ENCODE measurements around the gene A2ML1.
"Not testable (repeated sequence)": the region's sequence is repeated elsewhere in the genome, so short reads cannot be mapped to it uniquely, and the experiment has no call there.

The A2ML1 gene

DNA sequence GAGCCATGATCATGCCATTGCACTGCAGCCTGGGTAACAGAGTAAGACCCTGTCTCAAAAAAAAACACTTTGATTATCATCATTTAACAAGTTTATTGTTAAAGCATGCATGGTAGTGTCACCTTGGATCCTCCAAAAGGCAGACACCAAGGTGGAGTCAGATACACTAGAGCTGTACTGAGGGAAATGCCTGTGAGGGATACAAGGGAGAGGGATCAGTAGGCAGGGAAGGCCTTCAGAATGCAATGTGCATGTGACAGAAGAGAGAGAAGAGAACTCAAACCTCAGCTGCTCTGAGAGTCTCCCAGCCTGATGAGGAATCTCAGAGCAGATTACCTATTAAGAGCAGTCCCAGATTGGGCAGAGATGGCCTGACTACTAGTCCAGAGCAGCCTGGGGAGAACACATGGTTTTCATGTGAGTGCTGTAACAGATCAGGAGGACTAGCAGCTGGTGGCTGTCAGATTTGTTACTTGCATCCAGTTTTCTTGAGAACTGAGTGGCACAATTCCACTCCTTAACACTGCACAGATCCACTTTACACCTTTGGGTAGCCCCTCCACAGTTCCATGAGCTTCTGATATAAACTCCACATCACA is 38.0 kb upstream of the A2ML1 start:
- DNase-seq (ENCODE audit: extremely low read depth, low read depth), result no peak
- TF ChIP-seq, protein P1, sequence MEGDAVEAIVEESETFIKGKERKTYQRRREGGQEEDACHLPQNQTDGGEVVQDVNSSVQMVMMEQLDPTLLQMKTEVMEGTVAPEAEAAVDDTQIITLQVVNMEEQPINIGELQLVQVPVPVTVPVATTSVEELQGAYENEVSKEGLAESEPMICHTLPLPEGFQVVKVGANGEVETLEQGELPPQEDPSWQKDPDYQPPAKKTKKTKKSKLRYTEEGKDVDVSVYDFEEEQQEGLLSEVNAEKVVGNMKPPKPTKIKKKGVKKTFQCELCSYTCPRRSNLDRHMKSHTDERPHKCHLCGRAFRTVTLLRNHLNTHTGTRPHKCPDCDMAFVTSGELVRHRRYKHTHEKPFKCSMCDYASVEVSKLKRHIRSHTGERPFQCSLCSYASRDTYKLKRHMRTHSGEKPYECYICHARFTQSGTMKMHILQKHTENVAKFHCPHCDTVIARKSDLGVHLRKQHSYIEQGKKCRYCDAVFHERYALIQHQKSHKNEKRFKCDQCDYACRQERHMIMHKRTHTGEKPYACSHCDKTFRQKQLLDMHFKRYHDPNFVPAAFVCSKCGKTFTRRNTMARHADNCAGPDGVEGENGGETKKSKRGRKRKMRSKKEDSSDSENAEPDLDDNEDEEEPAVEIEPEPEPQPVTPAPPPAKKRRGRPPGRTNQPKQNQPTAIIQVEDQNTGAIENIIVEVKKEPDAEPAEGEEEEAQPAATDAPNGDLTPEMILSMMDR (IDR thresholded peaks at IDR 0.05; ENCODE audit: low read depth, low read length, missing control alignments), result no peak
- no peak overlapping the region for H3K4me3 ChIP-seq (replicated peaks; ENCODE audit: low read depth, low read length)

DNA sequence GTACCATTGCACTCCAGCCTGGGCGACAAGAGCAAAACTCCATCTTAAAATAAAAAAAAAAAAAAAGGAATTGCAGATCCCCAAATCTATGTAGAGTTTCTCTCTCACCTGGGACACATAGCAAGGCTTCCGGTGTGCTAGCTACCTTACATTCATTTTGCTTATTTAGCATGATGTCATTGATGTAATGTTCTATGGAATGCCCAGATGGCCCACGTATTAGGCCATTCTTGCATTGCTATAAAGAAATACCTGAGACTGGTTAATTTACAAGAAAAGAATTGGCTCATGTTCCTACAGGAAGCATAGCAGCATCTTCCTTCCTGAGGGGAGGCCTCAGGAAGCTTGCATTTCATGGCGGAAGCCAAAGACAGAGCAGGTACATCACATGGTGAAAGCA is 36.9 kb upstream of the A2ML1 start:
- no peak for DNase-seq (ENCODE audit: extremely low read depth, low read depth)
- TF ChIP-seq, protein P1 (IDR thresholded peaks at IDR 0.05; ENCODE audit: low read depth, low read length, missing control alignments), result no peak
- no peak overlapping the region for H3K4me3 ChIP-seq (replicated peaks; ENCODE audit: low read depth, low read length)

DNA sequence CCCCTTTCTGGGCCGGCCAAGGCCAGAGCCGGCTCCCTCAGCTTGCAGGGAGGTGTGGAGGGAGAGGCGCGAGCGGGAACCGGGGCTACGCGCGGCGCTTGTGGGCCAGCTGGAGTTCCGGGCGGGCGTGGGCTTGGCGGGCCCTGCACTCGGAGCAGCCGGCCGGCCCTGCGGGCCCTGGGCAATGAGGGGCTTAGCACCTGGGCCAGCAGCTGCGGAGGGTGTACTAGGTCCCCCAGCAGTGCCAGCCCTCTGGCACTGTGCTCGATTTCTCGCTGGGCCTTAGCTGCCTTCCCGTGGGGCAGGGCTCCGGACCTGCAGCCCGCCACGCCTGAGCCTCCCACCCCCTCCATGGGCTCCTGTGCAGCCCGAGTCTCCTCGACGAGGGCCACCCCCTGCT is 35.2 kb upstream of the A2ML1 start:
- not testable (repeated sequence) for DNase-seq (ENCODE audit: extremely low read depth, low read depth); H3K4me3 ChIP-seq (replicated peaks; ENCODE audit: low read depth, low read length)

DNA sequence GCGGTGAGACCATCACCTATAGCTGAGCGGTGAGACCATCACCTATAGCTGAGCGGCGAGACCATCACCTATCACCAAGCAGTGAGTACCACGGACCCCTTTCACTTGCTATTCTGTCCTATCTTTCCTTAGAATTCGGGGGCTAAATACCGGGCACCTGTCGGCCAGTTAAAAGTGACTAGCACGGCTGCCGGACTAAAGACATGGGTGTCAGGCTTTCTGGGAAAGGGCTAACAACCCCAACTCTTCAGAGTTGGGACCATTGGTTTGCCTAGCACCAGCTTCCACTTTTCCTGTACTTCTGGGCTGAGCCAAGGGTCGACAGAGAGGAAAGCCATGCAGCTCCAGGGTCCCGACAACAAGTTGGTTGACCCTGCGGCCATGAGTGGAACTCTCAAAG is 33.7 kb upstream of the A2ML1 start:
- DNase-seq (ENCODE audit: extremely low read depth, low read depth); H3K4me3 ChIP-seq (replicated peaks; ENCODE audit: low read depth, low read length): not testable (repeated sequence)

DNA sequence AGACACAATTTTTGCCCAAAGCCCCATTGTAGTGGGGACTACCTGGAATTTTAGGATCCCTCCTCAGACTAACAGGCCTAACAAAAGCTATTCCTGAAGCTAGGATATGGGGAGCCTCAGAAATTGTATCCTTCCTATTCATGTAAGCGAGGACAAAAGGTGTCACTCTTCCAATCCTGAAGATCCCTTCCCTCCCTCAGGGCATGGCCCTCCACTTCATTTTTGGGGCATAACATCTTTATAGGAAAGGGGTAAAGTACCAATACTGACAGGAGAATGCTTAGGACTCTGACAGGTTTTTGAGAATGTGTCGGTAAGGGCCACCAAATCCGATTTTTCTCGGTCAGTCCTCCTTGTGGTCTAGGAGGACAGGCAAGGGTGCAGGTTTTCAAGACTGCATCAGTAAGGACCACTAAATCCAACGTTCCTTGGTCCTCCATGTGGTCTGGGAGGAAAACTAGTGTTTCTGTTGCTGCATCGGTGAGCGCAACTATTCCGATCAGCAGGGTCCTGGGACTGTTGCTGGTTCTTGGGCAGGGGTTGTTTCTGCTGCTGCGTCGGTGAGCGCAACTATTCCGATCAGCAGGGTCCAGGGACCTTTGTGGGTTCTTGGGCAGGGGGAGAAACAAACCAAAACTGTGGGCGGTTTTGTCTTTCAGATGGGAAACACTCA is 32.9 kb upstream of the A2ML1 start:
- not testable (repeated sequence) for H3K4me3 ChIP-seq (replicated peaks; ENCODE audit: low read depth, low read length); DNase-seq (ENCODE audit: extremely low read depth, low read depth)

DNA sequence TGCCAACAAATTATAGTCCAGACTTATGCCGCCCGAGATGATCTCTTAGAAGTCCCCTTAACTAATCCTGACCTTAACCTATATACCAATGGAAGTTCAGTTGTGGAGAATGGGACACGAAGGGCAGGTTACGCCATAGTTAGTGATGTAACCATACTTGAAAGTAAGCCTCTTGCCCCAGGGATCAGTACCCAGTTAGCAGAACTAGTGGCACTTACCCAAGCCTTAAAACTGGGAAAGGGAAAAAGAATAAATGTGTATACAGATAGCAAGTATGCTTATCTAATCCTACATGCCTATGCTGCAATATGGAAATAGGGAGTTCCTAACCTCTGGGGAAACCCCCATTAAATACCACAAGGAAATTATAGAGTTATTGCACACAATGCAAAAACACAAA is 29.2 kb upstream of the A2ML1 start:
- DNase-seq (ENCODE audit: extremely low read depth, low read depth); H3K4me3 ChIP-seq (replicated peaks; ENCODE audit: low read depth, low read length): not testable (repeated sequence)

DNA sequence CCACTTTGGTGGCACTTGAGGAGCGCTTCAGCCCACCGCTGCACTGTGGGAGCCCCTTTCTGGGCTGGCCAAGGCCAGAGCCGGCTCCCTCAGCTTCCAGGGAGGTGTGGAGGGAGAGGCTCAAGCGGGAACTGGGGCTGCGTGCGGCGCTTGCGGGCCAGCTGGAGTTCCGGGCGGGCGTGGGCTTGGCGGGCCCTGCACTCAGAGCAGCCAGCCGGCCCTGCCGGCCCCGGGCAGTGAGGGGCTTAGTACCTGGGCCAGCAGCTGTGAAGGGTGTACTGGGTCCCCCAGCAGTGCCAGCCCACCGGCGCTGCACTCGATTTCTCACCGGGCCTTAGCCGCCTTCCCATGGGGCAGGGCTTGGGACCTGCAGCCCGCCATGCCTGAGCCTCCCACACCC is 27.8 kb upstream of the A2ML1 start:
- not testable (repeated sequence) for H3K4me3 ChIP-seq (replicated peaks; ENCODE audit: low read depth, low read length); DNase-seq (ENCODE audit: extremely low read depth, low read depth)

DNA sequence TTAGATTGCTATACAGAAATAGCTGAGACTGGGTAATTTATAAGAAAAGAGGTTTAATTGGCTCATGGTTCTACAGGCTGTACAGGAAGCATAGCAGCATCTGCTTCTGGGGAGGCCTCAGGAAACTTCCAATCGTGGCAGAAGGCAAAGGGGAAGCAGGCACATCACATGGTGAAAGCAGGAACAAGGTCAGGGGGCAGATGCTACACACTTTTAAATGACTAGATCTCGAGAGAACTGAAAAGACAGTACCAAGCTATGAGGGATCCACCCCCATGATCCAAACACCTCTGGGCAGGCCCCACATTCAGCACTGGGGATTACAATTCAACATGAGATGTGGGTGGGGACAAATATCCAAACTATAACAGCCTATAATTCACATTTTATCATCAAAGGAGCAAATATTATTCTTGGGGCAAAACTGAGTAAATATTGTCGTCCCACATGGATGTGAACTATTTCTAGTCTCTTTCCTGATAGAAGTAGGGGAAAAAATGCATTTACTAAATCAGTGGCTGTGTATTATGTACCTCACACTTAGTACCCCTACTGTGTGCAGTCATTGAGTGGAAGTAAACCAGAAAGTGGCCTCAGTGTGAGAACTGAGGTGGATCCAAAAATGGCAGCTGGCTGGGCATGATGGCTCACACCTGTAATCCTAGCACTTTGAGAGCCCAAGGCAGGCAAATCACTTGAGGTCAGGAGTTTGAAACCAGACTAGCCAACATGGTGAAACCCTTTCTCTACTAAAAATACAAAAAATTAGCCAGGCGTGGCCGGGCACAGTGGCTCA is 25.4 kb upstream of the A2ML1 start:
- TF ChIP-seq, protein P1 (IDR thresholded peaks at IDR 0.05; ENCODE audit: low read depth, low read length, missing control alignments), result no peak
- no peak overlapping the region for H3K4me3 ChIP-seq (replicated peaks; ENCODE audit: low read depth, low read length)
- no peak for DNase-seq (ENCODE audit: extremely low read depth, low read depth)

DNA sequence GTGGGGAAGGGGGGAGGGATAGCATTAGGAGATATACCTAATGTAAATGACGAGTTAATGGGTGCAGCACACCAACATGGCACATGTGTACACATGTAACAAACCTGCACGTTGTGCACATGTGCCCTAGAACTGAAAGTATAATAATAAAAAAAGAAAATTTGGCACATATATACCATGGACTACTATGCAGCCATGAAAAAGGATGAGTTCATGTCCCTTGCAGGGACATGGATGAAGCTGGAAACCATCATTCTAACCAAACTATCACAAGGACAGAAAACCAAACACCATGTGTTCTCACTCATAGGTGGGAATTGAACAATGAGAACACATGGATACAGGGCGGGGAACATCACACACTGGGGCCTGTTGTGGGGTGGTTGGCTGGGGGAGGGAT is 21.2 kb upstream of the A2ML1 start:
- H3K4me3 ChIP-seq (replicated peaks; ENCODE audit: low read depth, low read length); DNase-seq (ENCODE audit: extremely low read depth, low read depth): not testable (repeated sequence)

DNA sequence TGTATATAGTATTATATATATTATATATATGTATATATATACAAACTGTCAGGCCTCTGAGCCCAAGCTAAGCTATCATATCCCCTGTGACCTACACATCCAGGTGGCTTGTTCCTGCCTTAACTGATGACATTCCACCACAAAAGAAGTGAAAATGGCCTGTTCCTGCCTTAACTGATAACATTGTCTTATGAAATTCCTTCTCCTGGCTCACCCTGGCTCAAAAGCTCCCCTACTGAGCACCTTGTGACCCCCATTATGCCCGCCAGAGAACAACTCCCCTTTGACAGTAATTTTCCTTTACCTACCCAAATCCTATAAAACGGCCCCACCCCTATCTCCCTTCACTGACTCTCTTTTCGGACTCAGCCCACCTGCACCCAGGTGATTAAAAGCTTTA is 17.6 kb upstream of the A2ML1 start:
- H3K4me3 ChIP-seq (replicated peaks; ENCODE audit: low read depth, low read length); DNase-seq (ENCODE audit: extremely low read depth, low read depth): not testable (repeated sequence)

DNA sequence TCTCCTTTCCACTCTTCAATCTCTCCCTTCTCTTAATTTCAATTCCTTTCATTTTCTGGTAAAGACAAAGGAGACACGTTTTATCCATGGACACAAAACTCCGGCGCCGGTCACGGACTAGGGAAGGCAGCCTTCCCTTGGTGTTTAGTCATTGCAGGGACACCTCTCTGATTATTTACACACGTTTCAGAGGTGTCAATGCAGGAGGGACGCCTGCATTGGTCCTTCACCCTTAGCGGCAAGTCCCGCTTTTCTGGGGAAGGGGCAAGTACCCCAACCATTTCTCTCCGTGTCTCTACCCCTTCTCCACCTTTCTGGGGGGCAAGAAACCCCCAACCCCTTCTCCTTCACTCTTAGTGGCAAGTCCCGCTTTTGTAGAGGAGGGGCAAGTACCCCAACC is 16.9 kb upstream of the A2ML1 start:
- H3K4me3 ChIP-seq (replicated peaks; ENCODE audit: low read depth, low read length); DNase-seq (ENCODE audit: extremely low read depth, low read depth): not testable (repeated sequence)

DNA sequence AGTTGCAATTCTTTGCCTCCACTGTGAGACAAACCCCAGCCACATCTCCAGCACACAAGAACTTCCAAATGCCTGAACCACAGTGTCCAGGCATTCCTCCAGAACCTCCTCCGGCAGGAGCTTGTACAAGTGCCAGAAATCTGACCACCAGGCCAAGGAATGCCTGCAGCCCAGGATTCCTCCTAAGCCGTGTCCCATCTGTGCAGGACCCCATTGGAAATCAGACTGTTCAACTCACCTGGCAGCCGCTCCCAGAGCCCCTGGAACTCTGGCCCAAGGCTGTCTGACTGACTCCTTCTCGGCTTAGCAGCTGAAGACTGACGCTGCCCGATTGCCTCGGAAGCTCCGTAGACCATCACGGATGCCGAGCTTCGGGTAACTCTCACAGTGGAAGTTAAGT is 15.3 kb upstream of the A2ML1 start:
- not testable (repeated sequence) for H3K4me3 ChIP-seq (replicated peaks; ENCODE audit: low read depth, low read length)

DNA sequence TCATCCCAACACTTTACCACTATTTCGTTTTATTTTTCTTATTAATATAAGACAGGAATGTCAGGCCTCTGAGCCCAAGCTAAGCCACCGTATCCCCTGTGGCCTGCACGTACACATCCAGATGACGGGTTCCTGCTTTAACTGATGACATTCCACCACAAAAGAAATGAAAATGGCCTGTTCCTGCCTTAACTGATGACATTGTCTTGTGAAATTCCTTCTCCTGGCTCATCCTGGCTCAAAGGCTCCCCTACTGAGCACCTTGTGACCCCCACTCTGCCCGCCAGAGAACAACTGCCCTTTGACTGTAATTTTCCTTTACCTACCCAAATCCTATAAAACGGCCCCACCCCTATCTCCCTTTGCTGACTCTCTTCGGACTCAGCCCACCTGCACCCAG is 12.3 kb upstream of the A2ML1 start:
- not testable (repeated sequence) for H3K4me3 ChIP-seq (replicated peaks; ENCODE audit: low read depth, low read length); DNase-seq (ENCODE audit: extremely low read depth, low read depth)

More for the DNA sequence above, 15.3 kb upstream of the A2ML1 start:
- not testable (repeated sequence) for DNase-seq (ENCODE audit: extremely low read depth, low read depth)
